ENCODE data around the gene CTNNBL1.
A peak's percentile ranks its signal among the peaks of the same experiment; 100 is the strongest.

Gene CTNNBL1

DNA sequence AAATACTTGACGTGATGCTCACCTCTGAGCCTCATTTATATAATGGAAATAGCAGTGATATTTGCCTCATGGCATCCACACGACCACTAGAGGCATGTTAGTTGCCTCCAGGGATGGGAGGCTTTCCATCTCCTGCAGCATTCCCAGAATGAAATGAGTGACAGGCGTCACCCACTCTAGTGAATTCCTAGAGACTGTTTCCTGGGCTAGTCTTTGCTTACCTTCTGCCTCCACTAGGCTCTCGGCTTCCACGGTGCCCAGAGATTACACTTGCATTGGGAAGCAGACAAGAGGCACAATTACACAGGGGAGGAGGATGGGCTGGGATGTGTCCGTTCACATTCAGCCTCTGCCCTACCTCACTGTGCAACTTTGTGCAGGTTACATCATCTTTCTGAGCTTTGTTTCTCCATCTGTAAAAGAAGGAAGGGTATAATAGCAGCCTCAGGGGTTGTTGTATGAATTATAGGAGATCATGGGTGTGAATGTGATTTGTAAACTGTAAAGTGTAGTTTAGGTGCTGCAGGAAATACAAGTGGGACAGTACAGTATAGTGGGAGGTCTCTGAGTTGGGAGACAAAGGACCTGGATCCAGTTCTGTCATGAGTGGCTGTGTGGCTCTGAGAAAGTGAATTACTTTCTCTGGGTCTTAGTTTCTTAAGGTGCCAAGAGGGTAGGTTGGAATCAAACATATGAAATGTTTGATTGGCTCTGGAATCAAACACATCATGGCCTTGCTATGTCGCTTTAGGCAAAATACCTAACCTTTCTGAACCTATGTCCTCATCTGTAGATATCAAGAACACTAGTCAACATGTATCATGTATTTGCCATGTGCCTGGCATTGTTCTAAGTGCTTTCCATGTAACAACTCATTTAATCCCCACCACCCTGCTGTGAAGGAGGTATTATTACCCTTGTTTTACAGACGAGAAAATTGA lies 205.5 kb downstream of the CTNNBL1 start:
- Mint-ChIP-seq H3K36me3 (no peaks in the 10 kb centered on the region), H3K4me3 (no peak overlapping the region), H3K27ac (no peak overlapping the region), H3K9me3 (no peaks in the 10 kb centered on the region), H3K4me1 (peaks cover 27% of the 10 kb centered on the region)
- DNase-seq (ENCODE audit: low spot score in 2 of 2), result no peak
- ATAC-seq, result no peak

DNA sequence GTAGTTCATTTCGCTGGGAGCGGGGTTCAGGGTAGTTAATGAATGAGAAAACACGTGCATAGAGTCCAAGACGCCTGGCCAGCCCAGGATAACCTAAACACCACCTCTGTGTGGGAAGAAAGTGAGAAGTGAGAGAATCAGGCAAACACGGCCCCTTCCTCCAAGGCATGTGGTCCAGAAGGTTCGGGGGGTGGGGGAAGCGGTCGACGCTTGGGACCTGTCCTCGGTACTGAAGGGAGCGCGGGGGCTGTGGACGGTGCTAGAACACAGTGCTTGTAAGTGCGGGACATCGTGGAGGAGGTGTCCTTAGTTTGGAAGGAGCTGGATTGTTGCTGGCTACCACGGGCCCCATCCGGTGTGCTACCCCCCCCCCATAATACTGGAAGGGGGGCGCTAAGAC lies 207.4 kb downstream of the CTNNBL1 start:
- Mint-ChIP-seq H3K9me3 (no peaks in the 10 kb centered on the region), H3K27ac (no peak overlapping the region), H3K4me3 (no peak overlapping the region), H3K4me1 (peaks cover 27% of the 10 kb centered on the region), H3K36me3 (no peaks in the 10 kb centered on the region)
- ATAC-seq (no peak), DNase-seq (ENCODE audit: low spot score in 2 of 2) (no peak)

DNA sequence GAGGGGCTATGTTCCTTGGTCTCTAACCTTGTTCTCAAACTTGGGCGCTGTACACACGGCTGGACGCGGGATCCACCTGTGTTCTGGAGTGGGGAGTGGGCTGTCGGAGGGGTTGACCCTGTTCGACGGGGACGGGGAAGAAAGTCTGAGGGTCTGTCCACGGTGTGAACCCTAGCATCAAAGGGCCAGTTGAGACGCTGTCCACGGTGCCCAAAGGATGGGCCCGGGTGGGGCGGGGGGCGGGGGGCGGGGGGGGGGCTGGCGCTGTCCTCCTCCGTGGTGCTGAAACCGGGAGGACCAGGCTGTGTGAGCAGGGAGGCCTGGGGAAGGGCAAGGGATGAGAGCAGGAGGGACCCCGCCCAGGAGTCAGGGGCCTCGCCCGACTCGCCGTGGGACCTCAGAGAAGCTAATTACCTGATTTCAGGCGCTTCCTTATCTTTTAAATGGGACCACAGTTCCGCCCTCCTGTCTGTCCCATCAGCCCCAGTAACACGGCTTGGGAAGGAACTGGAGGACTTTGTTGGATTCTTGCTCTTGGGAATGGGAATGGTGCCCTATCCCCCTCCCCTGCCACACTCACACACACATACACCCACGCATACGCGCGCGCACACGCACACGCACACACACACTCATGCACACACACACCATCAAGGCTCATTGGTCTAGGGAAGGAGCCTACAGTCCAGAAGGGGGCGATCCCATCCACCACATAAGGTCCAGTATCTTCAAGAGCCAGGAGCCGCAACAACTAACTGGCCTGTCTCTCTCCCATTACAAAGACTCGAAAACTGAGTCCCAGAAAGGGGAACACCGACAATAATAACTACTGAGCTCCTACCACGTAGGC lies 208.0 kb downstream of the CTNNBL1 start:
- H3K4me1 Mint-ChIP-seq, result peaks cover 27% of the 10 kb centered on the region

GRCh38 chr20:37902504-37903313 lies 208.9 kb downstream of the CTNNBL1 start, which contains the start of gene VSTM2L:
TSS of gene VSTM2L (plus strand) at chr20:37903127. CDS start at chr20:37903351, 224 bp downstream.
- Mint-ChIP-seq H3K27ac (peak within 1 kb of the TSS; percentile 43), H3K4me3 (peak within 1 kb of the TSS; percentile 62), H3K9me3 (no peaks in the 10 kb centered on the region), H3K4me1 (peaks cover 27% of the 10 kb centered on the region), H3K36me3 (no peaks in the 10 kb centered on the region)
- ATAC-seq, result no peak
- no peak for DNase-seq (ENCODE audit: low spot score in 2 of 2)

More for the DNA sequence above, 208.0 kb downstream of the CTNNBL1 start:
- DNase-seq (ENCODE audit: low spot score in 2 of 2), result no peak
- H3K4me3 Mint-ChIP-seq, result peak overlapping the region; percentile 29
- no peak overlapping the region for H3K27ac Mint-ChIP-seq
- H3K36me3 Mint-ChIP-seq, result no peaks in the 10 kb centered on the region
- ATAC-seq, result peak; percentile 56
- no peaks in the 10 kb centered on the region for H3K9me3 Mint-ChIP-seq

DNA sequence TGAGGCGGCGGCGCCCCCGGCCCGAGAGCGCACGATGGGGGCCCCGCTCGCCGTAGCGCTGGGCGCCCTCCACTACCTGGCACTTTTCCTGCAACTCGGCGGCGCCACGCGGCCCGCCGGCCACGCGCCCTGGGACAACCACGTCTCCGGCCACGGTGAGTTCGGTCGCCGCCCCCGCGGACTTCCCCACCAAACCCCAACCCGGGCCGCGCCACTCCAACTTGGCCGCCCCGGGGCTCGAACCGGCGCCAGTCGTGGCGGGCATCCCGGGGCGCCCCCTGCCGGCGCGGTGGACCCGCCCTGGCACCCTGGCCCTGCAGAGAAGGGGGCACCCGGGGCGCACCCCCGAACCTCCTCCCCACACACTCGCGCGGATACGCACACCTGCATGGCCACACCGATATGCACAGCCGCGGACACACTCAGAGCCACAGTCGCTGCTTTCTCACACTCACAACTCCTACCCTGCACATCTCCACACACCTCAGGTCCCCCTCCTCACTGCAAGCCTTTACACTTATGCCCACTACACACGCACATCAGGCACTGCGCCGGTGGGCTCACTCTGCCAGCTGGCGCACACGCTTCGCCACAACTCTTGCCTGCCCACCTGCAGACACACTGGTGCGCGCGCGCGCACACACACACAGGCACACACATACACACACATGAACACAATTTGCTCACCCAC lies 209.6 kb downstream of the CTNNBL1 start:
- peak overlapping the region; percentile 62 for H3K4me3 Mint-ChIP-seq
- ATAC-seq, result no peak
- DNase-seq (ENCODE audit: low spot score in 2 of 2), result no peak
- no peaks in the 10 kb centered on the region for H3K36me3 Mint-ChIP-seq
- H3K27ac Mint-ChIP-seq, result peak overlapping the region; percentile 43
- peaks cover 23% of the 10 kb centered on the region for H3K4me1 Mint-ChIP-seq
- no peaks in the 10 kb centered on the region for H3K9me3 Mint-ChIP-seq

DNA sequence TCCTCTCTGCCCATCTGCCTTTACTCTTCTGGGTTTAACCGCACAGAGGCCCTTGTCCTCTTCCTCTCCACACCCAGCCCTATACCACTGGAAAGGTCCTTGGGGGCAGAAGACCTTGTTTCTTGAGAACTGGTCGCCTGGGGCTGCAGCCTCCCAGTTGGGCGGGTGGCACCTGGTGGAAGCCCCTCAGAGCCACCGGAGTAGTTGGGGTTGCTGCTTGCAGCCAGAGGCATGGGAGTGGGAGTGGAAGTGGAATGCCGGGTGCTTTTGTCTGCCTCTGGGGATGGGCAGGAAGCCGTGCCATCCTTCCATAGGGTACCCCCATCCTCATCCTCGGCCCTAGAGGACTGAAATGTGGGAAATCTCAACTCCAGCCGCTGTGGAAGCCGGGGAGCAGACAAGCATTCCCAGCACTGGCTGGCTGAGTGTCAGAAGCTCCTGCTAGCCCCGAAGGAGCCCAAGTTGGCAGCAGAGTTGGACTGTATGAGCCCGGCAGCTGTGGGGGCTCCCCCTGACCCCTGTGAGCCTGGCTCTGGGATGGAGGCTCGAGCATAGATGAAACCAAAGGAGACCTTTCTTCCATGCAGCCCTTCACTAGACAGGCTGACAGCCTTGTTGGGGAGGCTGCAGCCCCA lies 210.3 kb downstream of the CTNNBL1 start:
- Mint-ChIP-seq H3K36me3 (no peaks in the 10 kb centered on the region), H3K4me1 (peaks cover 22% of the 10 kb centered on the region), H3K9me3 (no peaks in the 10 kb centered on the region), H3K4me3 (peak overlapping the region; percentile 62), H3K27ac (peak overlapping the region; percentile 43)
- no peak for DNase-seq (ENCODE audit: low spot score in 2 of 2)
- ATAC-seq, result no peak

GRCh38 chr20:37904845-37905373 lies 211.1 kb downstream of the CTNNBL1 start:
- H3K27ac Mint-ChIP-seq, result no peak overlapping the region
- no peaks in the 10 kb centered on the region for H3K9me3 Mint-ChIP-seq
- no peak for DNase-seq (ENCODE audit: low spot score in 2 of 2)
- ATAC-seq, result no peak
- no peak overlapping the region for H3K4me3 Mint-ChIP-seq
- H3K36me3 Mint-ChIP-seq, result no peaks in the 10 kb centered on the region
- peaks cover 22% of the 10 kb centered on the region for H3K4me1 Mint-ChIP-seq

DNA sequence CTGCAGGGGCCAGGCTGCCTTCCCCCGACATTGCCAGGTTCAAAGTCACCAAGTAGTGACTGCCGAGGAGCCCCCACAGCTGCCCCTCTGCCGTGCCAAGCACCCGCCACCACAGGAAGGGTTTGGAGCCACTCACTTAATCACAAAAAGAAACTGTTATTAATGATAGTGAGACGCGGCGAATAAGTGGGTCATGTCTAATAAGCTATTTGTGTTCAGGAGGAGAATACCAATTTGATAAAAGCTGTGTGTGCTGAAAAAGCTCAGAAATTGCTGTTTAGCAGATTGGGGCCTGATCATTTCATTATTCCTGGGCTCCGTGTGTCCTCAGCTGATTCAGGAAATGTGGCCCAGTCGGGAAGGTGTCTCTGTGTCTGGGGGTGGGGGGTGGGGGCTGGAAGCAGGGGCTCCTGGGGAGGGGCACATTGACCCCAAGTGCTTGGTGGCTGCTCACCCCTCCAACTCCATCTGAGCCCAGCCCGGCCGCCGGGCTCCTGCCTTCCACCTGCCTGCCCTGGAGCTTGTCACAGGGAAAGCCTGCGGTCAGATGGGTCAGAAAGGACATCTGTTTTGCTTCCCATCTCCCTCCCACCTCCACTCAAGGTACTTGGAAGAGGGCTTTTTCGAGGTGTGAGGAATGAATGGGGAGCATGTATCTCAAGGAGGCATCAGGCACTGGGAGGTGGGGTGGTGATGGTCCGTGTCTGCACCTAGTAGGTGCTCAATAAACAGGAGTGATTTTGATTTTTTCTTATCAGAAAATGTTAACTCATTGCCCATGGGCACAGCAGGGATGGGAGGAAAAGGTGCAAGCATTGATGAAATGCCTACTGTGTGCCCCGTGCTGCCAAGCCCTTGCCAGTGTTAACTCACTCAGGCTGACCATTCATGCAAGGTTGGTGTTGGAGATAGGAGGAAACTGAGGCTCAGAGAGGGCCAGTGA lies 212.1 kb downstream of the CTNNBL1 start:
- peaks cover 21% of the 10 kb centered on the region for H3K4me1 Mint-ChIP-seq
- ATAC-seq (no peak), DNase-seq (ENCODE audit: low spot score in 2 of 2) (no peak)
- no peak overlapping the region for H3K27ac Mint-ChIP-seq
- no peaks in the 10 kb centered on the region for H3K36me3 Mint-ChIP-seq
- no peak overlapping the region for H3K4me3 Mint-ChIP-seq
- H3K9me3 Mint-ChIP-seq, result no peaks in the 10 kb centered on the region

DNA sequence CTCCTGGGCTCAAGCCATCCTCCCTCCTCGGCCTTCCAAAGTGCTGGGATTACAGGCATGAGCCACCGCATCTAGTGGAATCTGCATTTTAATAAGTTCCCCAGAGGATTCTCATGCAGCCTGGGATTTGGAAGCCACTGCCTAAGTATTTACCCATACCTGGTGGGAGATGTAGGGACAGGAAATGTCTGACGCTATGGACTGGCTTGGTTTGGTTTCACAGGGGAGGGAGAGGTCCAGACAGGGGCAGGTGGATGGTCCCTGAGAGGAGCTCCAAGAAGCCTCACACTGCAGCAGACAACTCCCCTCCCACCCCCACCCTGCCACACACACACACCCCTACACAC lies 213.5 kb downstream of the CTNNBL1 start:
- Mint-ChIP-seq H3K9me3 (no peaks in the 10 kb centered on the region), H3K4me3 (no peak overlapping the region), H3K36me3 (no peaks in the 10 kb centered on the region), H3K27ac (no peak overlapping the region), H3K4me1 (peaks cover 19% of the 10 kb centered on the region)
- DNase-seq (ENCODE audit: low spot score in 2 of 2) (no peak), ATAC-seq (no peak)

GRCh38 chr20:37907677-37908401 lies 214.0 kb downstream of the CTNNBL1 start:
- Mint-ChIP-seq H3K4me3 (no peak overlapping the region), H3K36me3 (no peaks in the 10 kb centered on the region), H3K9me3 (no peaks in the 10 kb centered on the region), H3K27ac (no peak overlapping the region), H3K4me1 (peaks cover 23% of the 10 kb centered on the region)
- no peak for ATAC-seq
- no peak for DNase-seq (ENCODE audit: low spot score in 2 of 2)

DNA sequence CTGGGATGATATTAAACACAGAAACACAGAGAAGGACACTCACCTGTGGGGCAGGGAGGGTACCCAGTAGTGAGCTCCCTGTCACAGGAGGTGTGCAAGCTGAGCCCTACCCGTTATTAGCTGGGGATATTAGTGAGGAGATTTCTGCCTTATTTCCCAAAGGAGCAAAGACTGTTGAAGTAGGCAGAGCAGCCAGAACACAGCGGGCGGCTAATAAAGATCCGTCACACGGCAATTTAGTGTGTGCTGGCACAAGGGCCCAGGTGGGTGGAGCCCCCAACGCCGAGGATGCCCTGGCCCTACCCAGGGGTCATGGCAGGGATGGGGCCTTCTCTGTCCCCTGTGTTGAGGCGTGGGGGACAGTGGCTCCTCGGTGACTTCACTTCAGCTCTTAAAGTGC lies 217.4 kb downstream of the CTNNBL1 start:
- Mint-ChIP-seq H3K4me1 (peaks cover 34% of the 10 kb centered on the region), H3K27ac (no peak overlapping the region), H3K36me3 (no peaks in the 10 kb centered on the region), H3K9me3 (no peaks in the 10 kb centered on the region), H3K4me3 (no peak overlapping the region)
- ATAC-seq, result no peak
- DNase-seq (ENCODE audit: low spot score in 2 of 2), result no peak

DNA sequence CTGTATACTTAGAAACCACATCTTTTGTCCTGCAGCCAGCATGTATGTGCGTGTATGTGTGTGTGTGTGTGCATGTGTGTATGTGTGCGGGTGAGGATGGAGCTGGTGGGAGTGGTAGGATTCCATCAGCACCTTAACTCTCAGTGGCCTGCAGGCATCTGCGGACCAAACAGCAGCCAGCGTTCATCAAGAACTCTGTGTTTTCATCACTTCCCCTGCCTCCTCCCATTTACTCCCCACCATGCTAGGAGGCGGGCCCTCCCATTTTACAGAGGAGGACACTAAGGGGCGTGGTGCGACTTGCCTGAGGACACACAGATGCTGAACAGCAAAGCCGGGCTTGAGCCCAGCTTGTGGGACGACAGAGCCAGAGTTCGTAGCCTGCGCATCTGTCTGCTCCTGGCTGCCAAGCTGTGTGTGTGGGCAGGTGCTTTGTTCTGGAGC lies 218.0 kb downstream of the CTNNBL1 start:
- H3K27ac Mint-ChIP-seq, result no peak overlapping the region
- no peak for DNase-seq (ENCODE audit: low spot score in 2 of 2)
- no peak overlapping the region for H3K4me3 Mint-ChIP-seq
- no peaks in the 10 kb centered on the region for H3K9me3 Mint-ChIP-seq
- peak; percentile 45 for ATAC-seq
- no peaks in the 10 kb centered on the region for H3K36me3 Mint-ChIP-seq
- peaks cover 34% of the 10 kb centered on the region for H3K4me1 Mint-ChIP-seq

All from stimulated activated effector memory CD8-positive, alpha-beta T cell treated with anti-CD3 and anti-CD28 coated beads, Interleukin-12 subunit alpha, Interleukin-12 subunit beta, amount 100 ng/mL, for 72 hours (primary cell).